ENCODE measurements around the gene CORO6. TPM values are rescaled to one million over a fixed set of nuclear protein-coding genes. Genes with fewer than 3 reads are reported as not detected.
A peak's percentile ranks its signal among the peaks of the same experiment; 100 is the strongest.

Gene CORO6
- 0.42 TPM in 1 of 2 replicates, not detected in the other for total RNA-seq (2016; rRNA removed; fragmentation: Illumina TruSeq; extraction: Trizol)
- 0.10 TPM in 1 of 2 replicates, not detected in the other for total RNA-seq (2016; cell fraction: cytosol; rRNA removed; fragmentation: Illumina TruSeq; extraction: Trizol; ENCODE audit: low read depth)
- total RNA-seq (2016; cell fraction: insoluble cytoplasmic fraction; rRNA removed; fragmentation: Illumina TruSeq; extraction: Trizol) = 0.15 and 0.39 TPM in 2 replicates
- 0.14 TPM in 1 of 2 replicates, not detected in the other for total RNA-seq (2016; cell fraction: membrane; rRNA removed; fragmentation: Illumina TruSeq; extraction: Trizol)
- 0.38 and 0.71 TPM in 2 replicates for total RNA-seq (2016; cell fraction: nucleus; rRNA removed; fragmentation: Illumina TruSeq; extraction: Trizol)
- polyA plus RNA-seq (2011; rRNA removed) = 0.82 and 1.2 TPM in 2 replicates
- polyA plus RNA-seq (2011; cell fraction: cytosol; rRNA removed) = 0.20 and 0.22 TPM in 2 replicates
- 10.2 and 12.8 TPM in 2 replicates for polyA plus RNA-seq (2011; cell fraction: nucleus; rRNA removed)
- polyA plus RNA-seq (2012) = 0.16 and 0.25 TPM in 2 replicates
- 0.12 TPM in 1 of 2 replicates, not detected in the other for polyA plus RNA-seq (2016; cell fraction: cytosol; fragmentation: Illumina TruSeq; extraction: Trizol; ENCODE audit: low read depth)
- 0.20 TPM in 1 of 2 replicates, not detected in the other for polyA plus RNA-seq (2016; cell fraction: insoluble cytoplasmic fraction; fragmentation: Illumina TruSeq; extraction: Trizol; ENCODE audit: low read depth)
- polyA plus RNA-seq (2016; cell fraction: membrane; fragmentation: Illumina TruSeq; extraction: Trizol; ENCODE audit: low read depth) = not detected in 2 replicates
- polyA plus RNA-seq (2016; cell fraction: nucleus; fragmentation: Illumina TruSeq; extraction: Trizol; ENCODE audit: insufficient read depth, low read depth) = 0.96 and 2.4 TPM in 2 replicates
- polyA minus RNA-seq (2011; rRNA and poly(A)+ RNA removed; ENCODE audit: low replicate concordance) = 4.6 TPM in 1 of 2 replicates, not detected in the other
- not detected in 2 replicates for polyA minus RNA-seq (2011; cell fraction: cytosol; rRNA and poly(A)+ RNA removed)
- 0.50 and 0.52 TPM in 2 replicates for polyA minus RNA-seq (2011; cell fraction: nucleus; rRNA and poly(A)+ RNA removed)
- percentile 22 among the genes with signal in this experiment for Bru-seq, nascent RNA
- BruChase-seq, experiment 1, labeled RNA remaining after a 6-hour chase = percentile 23 among the genes with signal in this experiment
- BruChase-seq, experiment 2, labeled RNA remaining after a 2-hour chase = percentile 14 among the genes with signal in this experiment
- long read RNA-seq, experiment 1 = 0 reads
- long read RNA-seq, experiment 2 = 0 reads

DNA sequence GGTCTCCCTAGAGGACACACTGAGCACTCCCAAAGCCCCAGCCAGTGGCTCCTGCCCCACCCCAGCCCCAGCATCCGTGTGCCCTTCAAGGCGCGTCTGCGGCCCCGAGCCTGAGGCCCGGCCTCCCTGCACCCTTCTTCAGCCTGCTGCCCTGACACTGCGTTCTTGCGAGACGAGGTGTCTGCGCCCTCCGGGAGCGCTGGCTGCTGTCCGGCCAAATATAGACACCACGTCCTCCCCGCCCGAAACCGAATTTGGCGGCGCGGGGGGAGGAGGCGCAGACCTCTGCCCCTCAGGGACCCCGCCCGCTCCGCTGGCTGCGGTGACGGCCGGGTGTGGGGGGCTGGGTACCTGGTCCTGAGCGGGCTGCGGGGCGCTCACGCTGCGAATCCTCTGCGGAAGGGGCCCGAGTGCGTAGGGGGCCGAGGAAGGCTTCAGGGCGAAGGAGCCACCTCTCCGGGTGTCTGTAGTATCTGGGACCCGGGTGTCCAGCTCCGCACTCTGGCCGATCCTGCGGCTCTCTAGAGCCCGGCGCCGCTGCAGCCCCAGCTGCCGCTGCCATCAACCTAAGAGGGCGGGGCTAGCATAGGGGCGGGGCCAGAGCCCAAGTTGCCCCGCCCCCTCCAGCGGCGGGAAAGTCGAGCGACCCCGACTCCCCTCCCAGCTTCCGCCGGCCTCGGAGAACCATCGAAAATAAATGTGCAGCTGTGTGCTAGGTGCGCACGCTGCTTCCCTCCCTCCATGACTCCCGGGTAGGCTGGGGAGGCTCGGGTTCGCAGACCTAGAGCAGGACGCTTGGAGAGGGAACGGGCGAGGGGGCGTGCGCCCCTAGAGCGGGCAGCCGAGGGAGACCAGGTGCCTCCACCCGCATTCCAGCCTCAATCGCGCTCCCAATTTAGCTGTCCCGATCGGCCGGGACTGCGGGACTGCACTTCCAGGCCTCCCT is at the start of gene CORO6:
Gene CORO6 (minus strand): TSS at position 576 of the 946 bp plus-strand sequence. CDS start 1,491 bp downstream, outside the sequence.
- H3K27me3 ChIP-seq (ENCODE audit: control insufficient read depth in 1 of 2, insufficient read depth in 2 of 2, low read length in 2 of 2) = peaks cover 4 to 41% of the 10 kb centered on the region in 2 experiments; a peak in 4 of 5 replicates
- ChIA-PET CTCF (ENCODE audit: low intra/inter-chr PET ratio, low total read pairs) (no interaction called here), POLR2A (no interaction called here)
- no peaks in the 10 kb centered on the region for H3K79me2 ChIP-seq (ENCODE audit: insufficient read depth, low read length)
- BruUV-seq (replicated peaks) = no TSS peak
- no peaks in the 10 kb centered on the region for H4K20me1 ChIP-seq (ENCODE audit: insufficient read depth, low read length)
- peak within 1 kb of the TSS; percentile 99 for H3K4me2 ChIP-seq (ENCODE audit: low read depth, low read length)
- H3K27ac ChIP-seq (ENCODE audit: extremely low read length, insufficient read depth, low read length) = no peak within 1 kb of the TSS
- no peaks in the 10 kb centered on the region for H3K36me3 ChIP-seq (replicated peaks in 1 of 2; ENCODE audit: control insufficient read depth in 1 of 2, insufficient read depth in 2 of 2, low read length in 2 of 2)
- peak; percentile 58 for ATAC-seq
- peak within 1 kb of the TSS; percentile 70 to 77 (median 75) for H3K4me3 ChIP-seq (replicated peaks in 1 of 3; ENCODE audit: insufficient read depth in 1 of 3, low read depth in 2 of 3, low read length in 3 of 3)
- in situ Hi-C loops (cut with HindIII; ENCODE audit: extremely low pct_ligation_motif_present, low pct_unique_long_range_greater_than_20kb) = loop anchor here (10.0 kb wide), 1 partner anchor 152 kb away; no protein-coding TSS in a partner anchor
- no peak for FAIRE-seq
- peak within 1 kb of the TSS; percentile 40 for H3K9ac ChIP-seq (ENCODE audit: insufficient read depth, low read depth, low read length)
- H2AFZ ChIP-seq (ENCODE audit: low read length) = no peak within 1 kb of the TSS
- DNase-seq (ENCODE audit: low spot score) = no peak
- WGBS (ENCODE audit: low lambda C conversion rate) = 10% methylated on average over 8 of the region's 77 CpGs
- peaks cover 45% of the 10 kb centered on the region for H3K4me1 ChIP-seq (ENCODE audit: insufficient read depth, low read length)
- intact Hi-C loops (cut with micrococcal nuclease; ENCODE audit: unreplicated experiment) = loop anchor here (5.0 kb wide), 1 partner anchor 140 kb away; no protein-coding TSS in a partner anchor
- H3K9me3 ChIP-seq (ENCODE audit: low read length) = no peaks in the 10 kb centered on the region
- TF ChIP-seq GZF1 (CRISPR knock-in tag; IDR thresholded peaks at IDR 0.05) = no peak
- TF ChIP-seq YEATS4 (CRISPR knock-in tag; IDR thresholded peaks at IDR 0.05; ENCODE audit: borderline replicate concordance) = no peak
- peak; percentile 38 for TF ChIP-seq ZFY (CRISPR knock-in tag; IDR thresholded peaks at IDR 0.05)
- 0 out of 2 replicates have a peak, but pooled peaks have one; percentile 32 for TF ChIP-seq ZNF263 (CRISPR knock-in tag; IDR thresholded peaks at IDR 0.05)
- TF ChIP-seq KDM2A (CRISPR knock-in tag; IDR thresholded peaks at IDR 0.05; ENCODE audit: borderline replicate concordance, low read depth) = peak; percentile 58; the same call in 1 of the 2 replicates
- no peak for TF ChIP-seq MIXL1 (CRISPR knock-in tag; IDR thresholded peaks at IDR 0.05)
- TF ChIP-seq HMG20A (CRISPR knock-in tag; IDR thresholded peaks at IDR 0.05; ENCODE audit: borderline replicate concordance) = no peak
- TF ChIP-seq, protein P1, sequence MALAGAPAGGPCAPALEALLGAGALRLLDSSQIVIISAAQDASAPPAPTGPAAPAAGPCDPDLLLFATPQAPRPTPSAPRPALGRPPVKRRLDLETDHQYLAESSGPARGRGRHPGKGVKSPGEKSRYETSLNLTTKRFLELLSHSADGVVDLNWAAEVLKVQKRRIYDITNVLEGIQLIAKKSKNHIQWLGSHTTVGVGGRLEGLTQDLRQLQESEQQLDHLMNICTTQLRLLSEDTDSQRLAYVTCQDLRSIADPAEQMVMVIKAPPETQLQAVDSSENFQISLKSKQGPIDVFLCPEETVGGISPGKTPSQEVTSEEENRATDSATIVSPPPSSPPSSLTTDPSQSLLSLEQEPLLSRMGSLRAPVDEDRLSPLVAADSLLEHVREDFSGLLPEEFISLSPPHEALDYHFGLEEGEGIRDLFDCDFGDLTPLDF (CRISPR knock-in tag; IDR thresholded peaks at IDR 0.05) = peak; percentile 85
- peak; percentile 82 for TF ChIP-seq SP4 (CRISPR knock-in tag; IDR thresholded peaks at IDR 0.05)
- 0 out of 2 replicates have a peak, but pooled peaks have one; percentile 22 for TF ChIP-seq ZMYM4 (CRISPR knock-in tag; IDR thresholded peaks at IDR 0.05)
- peak; percentile 49; the same call in 1 of the 2 replicates for TF ChIP-seq ZNF232 (CRISPR knock-in tag; IDR thresholded peaks at IDR 0.05; ENCODE audit: borderline replicate concordance)
- TF ChIP-seq, protein P2, sequence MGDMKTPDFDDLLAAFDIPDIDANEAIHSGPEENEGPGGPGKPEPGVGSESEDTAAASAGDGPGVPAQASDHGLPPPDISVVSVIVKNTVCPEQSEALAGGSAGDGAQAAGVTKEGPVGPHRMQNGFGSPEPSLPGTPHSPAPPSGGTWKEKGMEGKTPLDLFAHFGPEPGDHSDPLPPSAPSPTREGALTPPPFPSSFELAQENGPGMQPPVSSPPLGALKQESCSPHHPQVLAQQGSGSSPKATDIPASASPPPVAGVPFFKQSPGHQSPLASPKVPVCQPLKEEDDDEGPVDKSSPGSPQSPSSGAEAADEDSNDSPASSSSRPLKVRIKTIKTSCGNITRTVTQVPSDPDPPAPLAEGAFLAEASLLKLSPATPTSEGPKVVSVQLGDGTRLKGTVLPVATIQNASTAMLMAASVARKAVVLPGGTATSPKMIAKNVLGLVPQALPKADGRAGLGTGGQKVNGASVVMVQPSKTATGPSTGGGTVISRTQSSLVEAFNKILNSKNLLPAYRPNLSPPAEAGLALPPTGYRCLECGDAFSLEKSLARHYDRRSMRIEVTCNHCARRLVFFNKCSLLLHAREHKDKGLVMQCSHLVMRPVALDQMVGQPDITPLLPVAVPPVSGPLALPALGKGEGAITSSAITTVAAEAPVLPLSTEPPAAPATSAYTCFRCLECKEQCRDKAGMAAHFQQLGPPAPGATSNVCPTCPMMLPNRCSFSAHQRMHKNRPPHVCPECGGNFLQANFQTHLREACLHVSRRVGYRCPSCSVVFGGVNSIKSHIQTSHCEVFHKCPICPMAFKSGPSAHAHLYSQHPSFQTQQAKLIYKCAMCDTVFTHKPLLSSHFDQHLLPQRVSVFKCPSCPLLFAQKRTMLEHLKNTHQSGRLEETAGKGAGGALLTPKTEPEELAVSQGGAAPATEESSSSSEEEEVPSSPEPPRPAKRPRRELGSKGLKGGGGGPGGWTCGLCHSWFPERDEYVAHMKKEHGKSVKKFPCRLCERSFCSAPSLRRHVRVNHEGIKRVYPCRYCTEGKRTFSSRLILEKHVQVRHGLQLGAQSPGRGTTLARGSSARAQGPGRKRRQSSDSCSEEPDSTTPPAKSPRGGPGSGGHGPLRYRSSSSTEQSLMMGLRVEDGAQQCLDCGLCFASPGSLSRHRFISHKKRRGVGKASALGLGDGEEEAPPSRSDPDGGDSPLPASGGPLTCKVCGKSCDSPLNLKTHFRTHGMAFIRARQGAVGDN (CRISPR knock-in tag; IDR thresholded peaks at IDR 0.05) = peak; percentile 83
- TF ChIP-seq XRCC5 (optimal IDR thresholded peaks at IDR 0.05; ENCODE audit: low read length) = peak; percentile 11
